ENCODE results near the gene PRRT1. TPM values are rescaled to one million over a fixed set of nuclear protein-coding genes. Genes with fewer than 3 reads are reported as not detected.

Gene PRRT1
- total RNA-seq, 2 donors from 2014 or later, result 3.8 to 6.8 TPM

DNA sequence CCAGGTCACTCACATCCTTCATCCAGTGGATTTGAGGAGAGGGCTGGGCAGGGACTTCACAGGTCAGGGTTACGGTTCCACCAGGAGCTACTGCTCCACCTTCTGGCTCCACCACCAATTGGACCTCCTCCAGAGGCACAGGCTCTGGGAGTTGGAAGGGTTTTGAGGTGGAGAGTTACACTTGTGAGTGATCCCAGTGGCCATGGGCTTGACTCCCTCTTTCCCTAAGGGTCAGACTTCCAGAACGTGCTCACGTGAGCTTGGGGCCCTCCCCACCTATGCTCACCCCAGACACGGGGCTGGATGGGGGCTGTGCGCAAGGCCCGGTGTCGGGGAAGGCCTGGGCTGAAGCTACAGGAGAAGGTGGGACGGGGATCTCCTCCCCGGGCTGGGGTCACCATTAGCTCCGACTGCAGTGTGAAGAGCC is 30.8 kb upstream of the PRRT1 start:
- no peak overlapping the region for H3K4me3 ChIP-seq
- ATAC-seq (ENCODE audit: insufficient number of reproducible peaks, low FRiP score, low read depth) (no peak), DNase-seq (ENCODE audit: low spot score) (no peak)
- H3K9me3 ChIP-seq, result no peaks in the 10 kb centered on the region
- no peaks in the 10 kb centered on the region for H3K27me3 ChIP-seq (replicated peaks; ENCODE audit: insufficient read depth)
- peaks cover 13 to 32% of the 10 kb centered on the region in 2 donors for H3K4me1 ChIP-seq (ENCODE audit: control insufficient read depth in 1 of 2, low read depth in 2 of 2)
- TF ChIP-seq CTCF (IDR thresholded peaks at IDR 0.05), result no peak
- peaks cover 11% of the 10 kb centered on the region for H3K36me3 ChIP-seq
- no peak overlapping the region for H3K27ac ChIP-seq

DNA sequence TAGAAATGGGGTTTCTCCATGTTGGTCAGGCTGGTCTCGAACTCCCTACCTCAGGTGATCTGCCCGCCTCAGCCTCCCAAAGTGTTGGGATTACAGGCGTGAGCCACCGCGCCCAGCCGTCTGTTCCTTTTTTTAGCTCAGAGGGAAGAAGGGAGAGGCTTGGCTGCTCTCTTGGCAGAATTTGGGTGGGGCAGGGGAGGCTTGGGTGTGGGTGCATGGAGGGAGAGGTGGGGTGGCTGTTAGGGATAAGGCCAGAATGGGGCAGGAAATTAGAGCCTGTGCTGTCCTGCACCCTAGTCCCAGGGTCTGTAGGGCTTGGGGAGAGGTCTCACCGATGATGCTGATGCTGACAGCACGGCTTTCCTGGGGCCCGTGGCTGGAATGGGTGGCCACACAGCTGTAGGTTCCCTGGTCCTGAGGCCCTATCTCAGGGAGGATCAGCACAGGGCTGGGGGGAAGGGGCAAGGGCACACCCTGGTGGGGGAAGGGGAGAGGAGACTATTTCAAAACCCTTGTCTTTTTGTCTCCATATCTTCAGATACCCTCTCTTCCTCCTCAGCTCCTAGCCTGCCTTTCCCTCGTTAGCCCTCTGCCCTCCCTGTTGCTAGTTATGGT is 30.3 kb upstream of the PRRT1 start:
- H3K9me3 ChIP-seq, result no peaks in the 10 kb centered on the region
- peak overlapping the region in 1 of 2 donors; percentile 31 for H3K27ac ChIP-seq
- no peak overlapping the region for H3K4me3 ChIP-seq
- peaks cover 7% of the 10 kb centered on the region for H3K36me3 ChIP-seq
- TF ChIP-seq CTCF (IDR thresholded peaks at IDR 0.05), result no peak
- no peak for DNase-seq (ENCODE audit: low spot score)
- H3K4me1 ChIP-seq (ENCODE audit: control insufficient read depth in 1 of 2, low read depth in 2 of 2), result peaks cover 13 to 28% of the 10 kb centered on the region in 2 donors
- ATAC-seq (ENCODE audit: insufficient number of reproducible peaks, low FRiP score, low read depth), result no peak
- no peaks in the 10 kb centered on the region for H3K27me3 ChIP-seq (replicated peaks; ENCODE audit: insufficient read depth)

- Histone ChIP-seq H3K4me1 (ENCODE audit: control insufficient read depth in 1 of 2, low read depth in 2 of 2) (peaks cover 18 to 31% of the 10 kb centered on the region in 2 donors), H3K27ac (no peak overlapping the region)
- no peak for DNase-seq (ENCODE audit: low spot score)
These were observed 29.5 kb upstream of the PRRT1 start for GRCh38 chr6:32181148-32181702.

GRCh38 chr6:32179766-32180405 is 28.1 kb upstream of the PRRT1 start:
- no peaks in the 10 kb centered on the region for H3K27me3 ChIP-seq (replicated peaks; ENCODE audit: insufficient read depth)
- DNase-seq (ENCODE audit: low spot score), result no peak
- H3K9me3 ChIP-seq, result no peaks in the 10 kb centered on the region
- peaks cover 22 to 34% of the 10 kb centered on the region in 2 donors for H3K4me1 ChIP-seq (ENCODE audit: control insufficient read depth in 1 of 2, low read depth in 2 of 2)
- no peak for TF ChIP-seq CTCF (IDR thresholded peaks at IDR 0.05)
- ATAC-seq (ENCODE audit: insufficient number of reproducible peaks, low FRiP score, low read depth), result no peak
- H3K4me3 ChIP-seq, result no peak overlapping the region
- no peak overlapping the region for H3K27ac ChIP-seq
- H3K36me3 ChIP-seq, result peaks cover 5% of the 10 kb centered on the region

More at GRCh38 chr6:32181148-32181702, 29.5 kb upstream of the PRRT1 start:
- no peak for TF ChIP-seq CTCF (IDR thresholded peaks at IDR 0.05)
- Histone ChIP-seq H3K27me3 (replicated peaks; ENCODE audit: insufficient read depth) (no peaks in the 10 kb centered on the region), H3K36me3 (peaks cover 5% of the 10 kb centered on the region), H3K4me3 (no peak overlapping the region), H3K9me3 (no peaks in the 10 kb centered on the region)
- ATAC-seq (ENCODE audit: insufficient number of reproducible peaks, low FRiP score, low read depth), result no peak

Measured in thoracic aorta (tissue), 2 donors.